HepG2 (cell line): ENCODE results near the gene SKP2. TPM values are rescaled to one million over a fixed set of nuclear protein-coding genes. Genes with fewer than 3 reads are reported as not detected.

ENCODE experiments used
- BCL6 ChIP-seq: IDR thresholded peaks from 2 replicates; pipeline ENCODE4 v1.6.1; 2016; ENCODE audit warnings: missing genetic modification reagents, missing compliant biosample characterization
- ETV6 ChIP-seq: sonication (generic); formaldehyde crosslinking; conservative IDR thresholded peaks from 2 replicates; pipeline ENCODE4 v1.4.0; 2020; ENCODE audit warnings: missing genetic modification reagents
- MEIS1 ChIP-seq: sonication (generic); formaldehyde crosslinking; IDR thresholded peaks from 2 replicates; pipeline ENCODE4 v1.9.0; 2021; ENCODE audit warnings: mild to moderate bottlenecking, missing genetic modification reagents, moderate library complexity, borderline replicate concordance
- NFRKB ChIP-seq: fragments of 450-650 bp; IDR thresholded peaks from 2 replicates; pipeline ENCODE4 v1.6.1; 2017
- NR2F2 ChIP-seq: IDR thresholded peaks from 2 replicates; pipeline ENCODE4 v1.6.1; 2012; ENCODE audit warnings: low read depth, inconsistent platforms, borderline replicate concordance
- SOX5 ChIP-seq: IDR thresholded peaks from 2 replicates; pipeline ENCODE4 v1.6.1; 2016; ENCODE audit warnings: borderline replicate concordance
- ZNF343 ChIP-seq: sonication (generic); formaldehyde crosslinking; IDR thresholded peaks from 2 replicates; pipeline ENCODE4 v1.4.0; 2020; ENCODE audit warnings: mild to moderate bottlenecking, missing genetic modification reagents
- ZNF510 ChIP-seq: sonication (generic); formaldehyde crosslinking; IDR thresholded peaks from 2 replicates; pipeline ENCODE4 v1.4.0; 2020; ENCODE audit warnings: low read depth, mild to moderate bottlenecking, missing genetic modification reagents
- ZNF552 ChIP-seq: sonication (generic); formaldehyde crosslinking; IDR thresholded peaks from 2 replicates; pipeline ENCODE4 v1.9.0; 2022; ENCODE audit warnings: missing genetic modification reagents, mild to moderate bottlenecking, borderline replicate concordance
- ZNF564 ChIP-seq: sonication (generic); formaldehyde crosslinking; IDR thresholded peaks from 2 replicates; pipeline ENCODE4 v1.8.1; 2023; ENCODE audit warnings: mild to moderate bottlenecking, missing genetic modification reagents
- ZNF605 ChIP-seq: sonication (generic); formaldehyde crosslinking; IDR thresholded peaks from 2 replicates; pipeline ENCODE4 v1.8.0; 2022; ENCODE audit warnings: mild to moderate bottlenecking, missing genetic modification reagents
- ZNF703 ChIP-seq: sonication (generic); formaldehyde crosslinking; IDR thresholded peaks from 2 replicates; pipeline ENCODE4 v1.5.1; 2020; ENCODE audit warnings: missing genetic modification reagents, mild to moderate bottlenecking, moderate library complexity, borderline replicate concordance
- ZNF891 ChIP-seq: sonication (generic); formaldehyde crosslinking; IDR thresholded peaks from 2 replicates; pipeline ENCODE4 v1.5.0; 2020; ENCODE audit warnings: mild to moderate bottlenecking, missing genetic modification reagents
- polyA plus RNA-seq, 8 experiments: library from polyadenylated mRNA; depleted of rRNA in 3 of 8; stranded (reverse) in 7 of 8; unstranded in 1 of 8; fragments of >200 nt; fragmentation: Illumina TruSeq in 4 of 8; extraction: Trizol in 4 of 8; gene quantifications; 2 replicates each; pipeline versions ENCODE4 v1.2.1 to v1.2.3, GENCODE V29; 2011 to 2016; ENCODE audit warnings: low read depth in 4 of 8, missing spikeins in 1 of 8, mixed read lengths in 1 of 8; ENCODE audit not compliant: insufficient read depth in 1 of 8
- total RNA-seq, 5 experiments: library from RNA; depleted of rRNA; stranded (reverse); fragments of >200 nt; fragmentation: Illumina TruSeq; extraction: Trizol; gene quantifications; 2 replicates each; pipeline ENCODE4 v1.2.3, GENCODE V29; 2016; ENCODE audit warnings: low read depth in 1 of 5
- TF ChIP-seq, protein P1 (sequence below): sonication (generic); formaldehyde crosslinking; IDR thresholded peaks from 2 replicates; pipeline ENCODE4 v1.5.1; 2020; ENCODE audit warnings: missing genetic modification reagents, mild to moderate bottlenecking, borderline replicate concordance
- TF ChIP-seq, protein P2 (sequence below): IDR thresholded peaks from 2 replicates; pipeline ENCODE4 v1.6.1; 2012; ENCODE audit warnings: inconsistent platforms
- TF ChIP-seq, protein P3 (sequence below): IDR thresholded peaks from 2 replicates; pipeline ENCODE4 v1.4.0; 2020; ENCODE audit warnings: mild to moderate bottlenecking, missing genetic modification reagents
- TF ChIP-seq, protein P4 (sequence below): sonication (generic); formaldehyde crosslinking; IDR thresholded peaks from 2 replicates; pipeline ENCODE4 v1.5.0; 2020; ENCODE audit warnings: mild to moderate bottlenecking, missing genetic modification reagents
- TF ChIP-seq, protein P5 (sequence below): sonication (generic); formaldehyde crosslinking; IDR thresholded peaks from 2 replicates; pipeline ENCODE4 v1.4.0; 2020; ENCODE audit warnings: missing genetic modification reagents

SKP2 gene
- total and polyA plus RNA-seq, 2 of the 13 experiments (the other 11 are each of a cell fraction or from before 2014, with no cell fraction given) = 29.6 to 84.1 TPM

DNA sequence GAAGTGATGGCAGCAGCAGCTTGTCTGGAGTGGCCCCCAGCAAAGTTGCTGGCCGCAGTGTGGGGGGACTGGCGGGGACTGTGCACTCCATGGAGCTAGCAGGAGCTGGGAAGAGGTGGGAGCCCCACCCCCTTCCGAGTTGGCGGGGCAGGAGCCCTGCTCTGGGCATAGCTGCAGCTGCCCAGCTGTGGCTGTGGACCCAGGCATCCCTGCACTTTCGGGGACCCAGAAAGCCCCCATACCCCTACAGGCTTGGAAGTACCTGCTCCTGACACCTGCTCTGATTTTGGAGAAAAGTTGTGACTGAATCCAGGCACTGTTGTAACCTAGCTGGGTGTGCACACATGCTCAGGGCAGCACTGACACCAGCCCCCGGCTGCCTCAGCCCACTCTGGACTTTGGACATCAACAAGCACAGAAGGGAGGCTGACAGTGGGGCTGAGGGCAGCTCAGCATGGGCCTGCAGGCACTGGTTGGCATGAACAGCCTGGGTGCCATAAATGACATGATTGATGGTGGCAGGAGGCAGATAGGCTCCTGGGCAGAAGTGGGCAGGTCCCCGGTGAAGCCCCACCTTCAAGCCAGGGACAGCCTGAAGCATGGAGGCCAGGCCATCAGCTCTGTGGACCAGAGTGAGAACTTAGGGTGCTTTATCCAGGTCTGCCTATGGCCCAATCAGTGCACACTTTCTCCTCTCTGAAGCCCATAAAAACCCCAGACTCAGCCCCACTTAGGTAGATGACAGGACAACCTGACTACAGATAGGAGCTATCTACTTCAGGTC is 12.8 kb upstream of the SKP2 start (continued):
- TF ChIP-seq ZNF703 = no peak
- no peak for TF ChIP-seq ZNF510
- 0 out of 2 replicates have a peak, but pooled peaks have one; percentile 64 for TF ChIP-seq ZNF552
- TF ChIP-seq ZNF891 (CRISPR knock-in tag) = peak; percentile 64; the same call in 1 of the 2 replicates
- TF ChIP-seq, protein P1, sequence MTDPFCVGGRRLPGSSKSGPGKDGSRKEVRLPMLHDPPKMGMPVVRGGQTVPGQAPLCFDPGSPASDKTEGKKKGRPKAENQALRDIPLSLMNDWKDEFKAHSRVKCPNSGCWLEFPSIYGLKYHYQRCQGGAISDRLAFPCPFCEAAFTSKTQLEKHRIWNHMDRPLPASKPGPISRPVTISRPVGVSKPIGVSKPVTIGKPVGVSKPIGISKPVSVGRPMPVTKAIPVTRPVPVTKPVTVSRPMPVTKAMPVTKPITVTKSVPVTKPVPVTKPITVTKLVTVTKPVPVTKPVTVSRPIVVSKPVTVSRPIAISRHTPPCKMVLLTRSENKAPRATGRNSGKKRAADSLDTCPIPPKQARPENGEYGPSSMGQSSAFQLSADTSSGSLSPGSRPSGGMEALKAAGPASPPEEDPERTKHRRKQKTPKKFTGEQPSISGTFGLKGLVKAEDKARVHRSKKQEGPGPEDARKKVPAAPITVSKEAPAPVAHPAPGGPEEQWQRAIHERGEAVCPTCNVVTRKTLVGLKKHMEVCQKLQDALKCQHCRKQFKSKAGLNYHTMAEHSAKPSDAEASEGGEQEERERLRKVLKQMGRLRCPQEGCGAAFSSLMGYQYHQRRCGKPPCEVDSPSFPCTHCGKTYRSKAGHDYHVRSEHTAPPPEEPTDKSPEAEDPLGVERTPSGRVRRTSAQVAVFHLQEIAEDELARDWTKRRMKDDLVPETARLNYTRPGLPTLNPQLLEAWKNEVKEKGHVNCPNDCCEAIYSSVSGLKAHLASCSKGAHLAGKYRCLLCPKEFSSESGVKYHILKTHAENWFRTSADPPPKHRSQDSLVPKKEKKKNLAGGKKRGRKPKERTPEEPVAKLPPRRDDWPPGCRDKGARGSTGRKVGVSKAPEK (CRISPR knock-in tag) = no peak
- 0 out of 2 replicates have a peak, but pooled peaks have one; percentile 21 for TF ChIP-seq SOX5 (CRISPR knock-in tag)
- TF ChIP-seq, protein P2, sequence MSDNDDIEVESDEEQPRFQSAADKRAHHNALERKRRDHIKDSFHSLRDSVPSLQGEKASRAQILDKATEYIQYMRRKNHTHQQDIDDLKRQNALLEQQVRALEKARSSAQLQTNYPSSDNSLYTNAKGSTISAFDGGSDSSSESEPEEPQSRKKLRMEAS = peak; percentile 85
- no peak for TF ChIP-seq NR2F2
- TF ChIP-seq, protein P3, sequence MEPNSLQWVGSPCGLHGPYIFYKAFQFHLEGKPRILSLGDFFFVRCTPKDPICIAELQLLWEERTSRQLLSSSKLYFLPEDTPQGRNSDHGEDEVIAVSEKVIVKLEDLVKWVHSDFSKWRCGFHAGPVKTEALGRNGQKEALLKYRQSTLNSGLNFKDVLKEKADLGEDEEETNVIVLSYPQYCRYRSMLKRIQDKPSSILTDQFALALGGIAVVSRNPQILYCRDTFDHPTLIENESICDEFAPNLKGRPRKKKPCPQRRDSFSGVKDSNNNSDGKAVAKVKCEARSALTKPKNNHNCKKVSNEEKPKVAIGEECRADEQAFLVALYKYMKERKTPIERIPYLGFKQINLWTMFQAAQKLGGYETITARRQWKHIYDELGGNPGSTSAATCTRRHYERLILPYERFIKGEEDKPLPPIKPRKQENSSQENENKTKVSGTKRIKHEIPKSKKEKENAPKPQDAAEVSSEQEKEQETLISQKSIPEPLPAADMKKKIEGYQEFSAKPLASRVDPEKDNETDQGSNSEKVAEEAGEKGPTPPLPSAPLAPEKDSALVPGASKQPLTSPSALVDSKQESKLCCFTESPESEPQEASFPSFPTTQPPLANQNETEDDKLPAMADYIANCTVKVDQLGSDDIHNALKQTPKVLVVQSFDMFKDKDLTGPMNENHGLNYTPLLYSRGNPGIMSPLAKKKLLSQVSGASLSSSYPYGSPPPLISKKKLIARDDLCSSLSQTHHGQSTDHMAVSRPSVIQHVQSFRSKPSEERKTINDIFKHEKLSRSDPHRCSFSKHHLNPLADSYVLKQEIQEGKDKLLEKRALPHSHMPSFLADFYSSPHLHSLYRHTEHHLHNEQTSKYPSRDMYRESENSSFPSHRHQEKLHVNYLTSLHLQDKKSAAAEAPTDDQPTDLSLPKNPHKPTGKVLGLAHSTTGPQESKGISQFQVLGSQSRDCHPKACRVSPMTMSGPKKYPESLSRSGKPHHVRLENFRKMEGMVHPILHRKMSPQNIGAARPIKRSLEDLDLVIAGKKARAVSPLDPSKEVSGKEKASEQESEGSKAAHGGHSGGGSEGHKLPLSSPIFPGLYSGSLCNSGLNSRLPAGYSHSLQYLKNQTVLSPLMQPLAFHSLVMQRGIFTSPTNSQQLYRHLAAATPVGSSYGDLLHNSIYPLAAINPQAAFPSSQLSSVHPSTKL = peak; percentile 77
- TF ChIP-seq BCL6 (CRISPR knock-in tag) = peak; percentile 30; the same call in 1 of the 2 replicates
- 0 out of 2 replicates have a peak, but pooled peaks have one; percentile 41 for TF ChIP-seq ZNF564 (CRISPR knock-in tag)
- TF ChIP-seq ZNF343 = peak; percentile 81; the same call in 1 of the 2 replicates
- TF ChIP-seq, protein P4, sequence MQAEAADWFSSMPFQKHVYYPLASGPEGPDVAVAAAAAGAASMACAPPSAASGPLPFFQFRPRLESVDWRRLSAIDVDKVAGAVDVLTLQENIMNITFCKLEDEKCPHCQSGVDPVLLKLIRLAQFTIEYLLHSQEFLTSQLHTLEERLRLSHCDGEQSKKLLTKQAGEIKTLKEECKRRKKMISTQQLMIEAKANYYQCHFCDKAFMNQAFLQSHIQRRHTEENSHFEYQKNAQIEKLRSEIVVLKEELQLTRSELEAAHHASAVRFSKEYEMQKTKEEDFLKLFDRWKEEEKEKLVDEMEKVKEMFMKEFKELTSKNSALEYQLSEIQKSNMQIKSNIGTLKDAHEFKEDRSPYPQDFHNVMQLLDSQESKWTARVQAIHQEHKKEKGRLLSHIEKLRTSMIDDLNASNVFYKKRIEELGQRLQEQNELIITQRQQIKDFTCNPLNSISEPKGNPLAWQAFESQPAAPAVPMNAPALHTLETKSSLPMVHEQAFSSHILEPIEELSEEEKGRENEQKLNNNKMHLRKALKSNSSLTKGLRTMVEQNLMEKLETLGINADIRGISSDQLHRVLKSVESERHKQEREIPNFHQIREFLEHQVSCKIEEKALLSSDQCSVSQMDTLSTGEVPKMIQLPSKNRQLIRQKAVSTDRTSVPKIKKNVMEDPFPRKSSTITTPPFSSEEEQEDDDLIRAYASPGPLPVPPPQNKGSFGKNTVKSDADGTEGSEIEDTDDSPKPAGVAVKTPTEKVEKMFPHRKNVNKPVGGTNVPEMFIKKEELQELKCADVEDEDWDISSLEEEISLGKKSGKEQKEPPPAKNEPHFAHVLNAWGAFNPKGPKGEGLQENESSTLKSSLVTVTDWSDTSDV (CRISPR knock-in tag) = no peak
- no peak for TF ChIP-seq NFRKB
- TF ChIP-seq MEIS1 (CRISPR knock-in tag) = peak; percentile 57; the same call in 1 of the 2 replicates
- TF ChIP-seq ETV6 = no peak
- peak; percentile 58; the same call in 1 of the 2 replicates for TF ChIP-seq ZNF605
- TF ChIP-seq, protein P5, sequence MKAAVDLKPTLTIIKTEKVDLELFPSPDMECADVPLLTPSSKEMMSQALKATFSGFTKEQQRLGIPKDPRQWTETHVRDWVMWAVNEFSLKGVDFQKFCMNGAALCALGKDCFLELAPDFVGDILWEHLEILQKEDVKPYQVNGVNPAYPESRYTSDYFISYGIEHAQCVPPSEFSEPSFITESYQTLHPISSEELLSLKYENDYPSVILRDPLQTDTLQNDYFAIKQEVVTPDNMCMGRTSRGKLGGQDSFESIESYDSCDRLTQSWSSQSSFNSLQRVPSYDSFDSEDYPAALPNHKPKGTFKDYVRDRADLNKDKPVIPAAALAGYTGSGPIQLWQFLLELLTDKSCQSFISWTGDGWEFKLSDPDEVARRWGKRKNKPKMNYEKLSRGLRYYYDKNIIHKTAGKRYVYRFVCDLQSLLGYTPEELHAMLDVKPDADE (CRISPR knock-in tag) = no peak
